GM21515 (cell line): ENCODE data around the gene GLIPR1L2.
"Not testable (repeated sequence)": the region's sequence is repeated elsewhere in the genome, so short reads cannot be mapped to it uniquely, and the experiment has no call there.

ENCODE experiments used
- ATAC-seq: cut with Tn5 transposase; IDR thresholded peaks from one replicate; pipeline ENCODE4 v1.9.1; 2021; ENCODE audit not compliant: unreplicated experiment

GLIPR1L2 gene

GRCh38 chr12:75390899-75391538 is at the start of gene GLIPR1L2:
GLIPR1L2 (plus strand) TSS chr12:75391089; CDS start chr12:75391117, 28 bp downstream.
- ATAC-seq: peak; percentile 97

- no peak for ATAC-seq
Measured at GRCh38 chr12:75341873-75342272, 49.0 kb upstream of the GLIPR1L2 start.

DNA sequence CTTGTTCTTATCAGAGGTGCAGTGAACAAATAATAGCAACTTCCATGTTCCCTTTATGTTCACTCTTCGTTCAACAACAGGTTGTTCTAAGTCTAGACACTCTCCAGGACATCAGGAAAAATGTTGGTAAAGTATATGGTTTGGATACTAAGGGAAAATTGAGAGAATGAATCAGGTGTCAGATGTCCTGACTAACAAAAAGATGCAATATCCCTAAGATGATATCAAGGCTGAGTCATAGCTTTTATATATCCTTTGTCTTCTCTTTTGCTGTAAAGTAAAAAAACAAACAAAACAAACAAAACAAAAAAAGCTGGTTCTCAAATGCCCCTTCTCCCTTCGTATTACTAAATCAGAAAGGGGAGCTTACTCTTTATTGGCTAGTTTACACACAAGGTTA is 45.4 kb upstream of the GLIPR1L2 start:
- ATAC-seq: no peak

DNA sequence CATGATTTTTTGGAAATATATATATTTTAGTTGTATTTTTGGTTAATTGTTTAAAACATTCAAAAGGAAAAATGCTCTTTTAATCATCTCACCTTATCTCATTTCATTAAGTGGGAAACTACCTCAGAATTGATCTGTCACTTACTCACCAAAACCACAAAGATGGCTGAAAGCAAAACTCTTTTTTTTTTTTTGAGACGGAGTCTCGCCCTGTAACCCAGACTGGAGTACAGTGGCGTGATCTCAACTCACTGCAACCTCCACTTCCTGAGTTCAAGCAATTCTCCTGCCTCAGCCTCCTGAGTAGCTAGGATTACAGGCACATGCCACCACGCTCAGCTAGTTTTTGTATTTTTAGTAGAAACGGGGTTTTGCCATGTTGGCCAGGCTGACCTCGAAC is 44.7 kb upstream of the GLIPR1L2 start:
- ATAC-seq: not testable (repeated sequence)

DNA sequence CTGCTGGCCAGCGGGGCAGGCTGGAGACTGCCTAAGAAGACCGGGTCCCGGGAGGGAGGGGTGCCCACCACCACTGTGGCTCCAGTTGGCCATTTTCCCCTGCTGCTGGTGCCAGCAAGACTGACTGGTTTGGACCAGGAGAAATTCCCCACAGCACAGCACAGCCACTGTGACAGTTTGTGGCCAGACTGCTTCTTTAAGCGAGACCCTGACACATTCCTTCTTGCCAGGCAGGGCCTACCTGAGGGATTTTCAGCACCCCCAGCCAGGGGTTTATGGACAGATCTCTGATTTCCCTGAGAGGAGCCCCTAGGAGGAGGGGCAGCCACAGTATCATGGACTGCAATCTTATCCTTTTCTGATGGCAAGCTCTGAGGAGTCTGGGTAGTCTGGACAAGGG is 40.9 kb upstream of the GLIPR1L2 start:
- no peak for ATAC-seq

GRCh38 chr12:75350413-75350812 is 40.5 kb upstream of the GLIPR1L2 start:
- no peak for ATAC-seq

DNA sequence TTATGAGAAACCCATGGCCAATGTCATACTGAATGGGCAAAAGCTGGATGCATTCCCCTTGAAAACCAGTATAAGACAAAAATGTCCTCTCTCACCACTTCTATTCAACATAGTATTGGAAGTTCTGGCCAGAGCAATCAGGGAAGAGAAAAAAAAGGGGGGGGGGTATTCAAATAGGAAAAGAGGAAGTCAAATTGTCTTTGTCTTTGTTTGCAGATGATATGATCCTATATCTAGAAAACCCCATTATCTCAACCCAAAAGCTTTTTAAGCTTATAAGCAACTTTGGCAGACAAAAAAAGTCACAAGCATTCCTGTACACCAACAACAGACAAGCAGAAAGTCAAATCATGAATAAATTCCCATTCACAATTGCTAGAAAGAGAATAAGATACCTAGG is 36.9 kb upstream of the GLIPR1L2 start:
- no peak for ATAC-seq

- no peak for ATAC-seq
Measured at GRCh38 chr12:75360920-75361319, 30.0 kb upstream of the GLIPR1L2 start.

GRCh38 chr12:75361408-75361807 is 29.5 kb upstream of the GLIPR1L2 start:
- ATAC-seq: no peak

GRCh38 chr12:75364919-75365318 is 26.0 kb upstream of the GLIPR1L2 start:
- ATAC-seq: no peak

DNA sequence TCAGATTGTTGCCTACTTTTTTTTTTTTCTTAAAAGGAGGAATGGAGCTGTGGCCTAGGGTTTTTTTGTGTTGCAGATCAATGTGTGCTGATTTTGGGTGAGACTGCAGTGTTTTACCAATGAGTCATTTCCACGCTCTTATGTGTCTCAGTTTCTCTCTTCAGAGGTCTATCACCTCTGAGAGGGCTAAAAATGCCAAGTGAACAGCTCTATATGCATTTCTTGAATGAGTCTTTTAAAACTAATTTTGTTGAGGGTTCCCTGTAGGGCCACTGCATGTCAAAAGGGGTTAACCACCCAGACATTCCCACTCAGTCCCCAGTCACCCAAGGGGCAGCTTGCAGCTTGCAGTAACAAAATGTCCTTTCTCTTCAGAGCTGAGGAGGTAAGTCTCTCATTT is 24.3 kb upstream of the GLIPR1L2 start:
- peak; percentile 62 for ATAC-seq

DNA sequence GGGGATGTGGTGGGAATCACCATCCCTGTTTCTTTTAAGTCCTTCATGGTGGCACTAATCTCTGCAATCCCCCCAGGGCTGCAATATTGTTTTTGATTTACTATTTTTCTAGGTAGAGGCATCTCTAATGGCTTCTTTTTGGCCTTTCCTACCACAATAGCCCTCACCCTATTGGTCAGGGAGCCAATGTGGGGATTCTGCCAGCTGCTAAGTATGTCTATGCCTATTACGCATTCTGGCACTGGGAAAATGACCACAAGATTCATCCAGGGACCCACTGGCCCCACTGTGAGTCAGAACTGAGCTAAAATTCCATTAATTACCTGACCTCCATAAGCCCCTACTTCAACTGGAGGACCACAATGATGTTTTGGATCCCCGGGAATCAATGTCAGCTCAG is 15.9 kb upstream of the GLIPR1L2 start:
- ATAC-seq: no peak

DNA sequence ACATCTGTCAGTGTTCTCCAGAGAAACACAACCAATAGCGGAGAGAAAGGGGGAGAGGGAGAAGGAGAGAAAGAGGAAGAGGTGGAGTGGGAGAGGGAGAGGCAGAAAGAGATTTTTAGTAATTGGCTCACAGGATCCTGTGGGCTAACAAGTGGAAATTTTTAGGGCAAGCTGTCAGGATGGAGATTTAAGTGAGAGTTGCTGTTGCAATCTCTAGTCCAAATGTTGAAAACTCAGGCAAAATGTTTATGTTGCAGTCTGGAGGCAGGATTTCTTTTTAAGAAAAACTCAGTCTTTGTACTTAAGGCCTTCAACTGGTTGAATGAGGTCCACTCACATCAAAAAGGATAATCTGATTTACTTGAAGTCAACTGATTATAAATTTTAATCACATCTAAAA is 12.5 kb upstream of the GLIPR1L2 start:
- ATAC-seq: no peak

DNA sequence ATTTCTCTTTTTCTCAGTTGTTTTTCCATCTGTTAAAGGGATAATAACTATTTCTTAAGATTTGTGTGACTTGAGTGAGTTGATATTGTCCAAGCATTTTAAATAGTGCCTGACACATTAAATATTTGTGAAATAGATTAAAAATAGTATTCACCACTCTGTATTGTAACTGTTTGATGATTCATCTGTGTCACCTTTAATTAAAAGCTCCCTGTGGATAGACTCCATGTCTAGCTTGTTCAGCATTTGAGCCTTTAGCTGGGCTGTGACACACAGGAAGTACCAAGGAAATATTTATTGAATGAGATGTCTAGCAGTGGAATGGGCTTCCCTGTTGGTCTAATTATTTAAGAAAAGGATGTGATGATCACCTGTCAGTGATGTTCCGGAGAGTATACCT is 1.8 kb upstream of the GLIPR1L2 start:
- no peak for ATAC-seq

DNA sequence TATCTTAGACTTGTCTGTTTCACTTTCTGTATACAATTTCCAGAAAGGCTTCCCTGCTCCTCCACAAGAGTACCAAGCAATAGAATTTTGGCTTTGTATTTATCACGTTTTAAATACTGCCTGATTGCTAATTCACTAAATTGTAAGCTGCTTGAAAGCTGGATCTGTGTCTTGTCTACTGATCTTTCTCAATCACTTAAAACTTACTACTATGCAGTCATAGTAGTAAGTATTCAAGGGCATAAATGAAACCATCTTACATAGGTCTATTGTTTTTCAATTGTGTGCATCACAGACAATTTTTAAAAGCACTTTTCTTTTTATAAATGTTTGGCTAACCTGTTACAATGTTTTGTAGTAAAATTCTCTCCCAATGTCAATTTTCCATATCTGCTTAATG is 1.2 kb upstream of the GLIPR1L2 start:
- ATAC-seq: no peak

GRCh38 chr12:75390156-75390898 is 562 bp upstream of the GLIPR1L2 start:
- peak; percentile 7 for ATAC-seq

DNA sequence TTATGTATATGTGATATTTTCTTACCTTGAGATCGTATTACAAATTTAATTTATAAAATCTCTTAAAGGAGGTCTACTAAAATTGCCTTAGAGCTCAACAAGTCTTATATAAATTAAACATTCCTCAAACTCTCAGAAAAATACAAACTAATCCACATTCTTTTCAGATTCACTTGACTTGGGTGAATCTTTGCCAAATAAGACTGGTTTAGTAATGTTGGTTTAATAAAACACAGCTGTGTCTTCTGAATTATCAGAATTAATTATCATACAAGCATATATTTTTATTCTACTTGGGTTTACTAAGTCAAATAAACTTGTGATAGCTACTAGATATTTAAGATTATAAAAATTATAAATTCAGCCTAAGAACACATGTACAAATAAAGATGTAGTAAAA is 13.3 kb downstream of the GLIPR1L2 start:
- ATAC-seq: no peak

- no peak for ATAC-seq
Measured at GRCh38 chr12:75407683-75408082, 16.8 kb downstream of the GLIPR1L2 start.

DNA sequence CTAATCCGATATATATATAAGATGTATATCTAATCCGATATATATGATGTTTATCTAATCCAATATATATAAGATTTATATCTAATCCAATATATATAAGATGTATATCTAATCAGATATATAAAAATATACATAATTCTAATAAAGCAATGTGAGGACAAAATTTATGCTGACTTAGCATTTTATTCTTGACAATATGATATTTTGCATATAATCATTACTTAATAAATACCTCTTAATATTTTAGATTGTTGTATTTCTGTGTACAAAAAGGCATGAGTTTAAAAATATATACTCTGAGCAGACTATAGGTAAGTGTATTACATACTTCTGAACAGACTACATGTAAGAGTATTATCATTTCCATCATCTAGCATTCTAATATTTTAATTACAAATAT is 18.9 kb downstream of the GLIPR1L2 start:
- no peak for ATAC-seq

GRCh38 chr12:75414671-75415070 is 23.8 kb downstream of the GLIPR1L2 start:
- ATAC-seq: no peak

- ATAC-seq: no peak
Measured at GRCh38 chr12:75419841-75420240, 29.0 kb downstream of the GLIPR1L2 start.

DNA sequence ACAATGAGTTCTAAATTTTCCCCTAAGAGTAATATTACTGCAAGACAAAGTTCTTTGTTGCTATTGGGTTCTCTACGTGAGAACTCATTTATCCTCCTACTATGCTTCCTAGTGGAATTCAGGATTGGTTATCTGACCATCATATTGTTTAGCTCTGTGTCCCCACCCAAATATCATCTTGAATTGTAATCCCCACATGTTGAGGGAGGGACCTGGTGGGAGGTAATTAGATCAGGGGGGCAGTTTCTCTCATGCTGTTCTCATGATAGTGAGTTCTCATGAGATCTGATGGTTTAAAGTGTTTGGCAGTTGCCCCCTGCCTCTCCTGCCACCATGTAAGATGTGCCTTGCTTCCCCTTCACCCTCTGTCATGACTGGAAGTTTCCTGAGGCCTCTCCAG is 36.6 kb downstream of the GLIPR1L2 start:
- no peak for ATAC-seq

- no peak for ATAC-seq
Measured at GRCh38 chr12:75428767-75429166, 37.9 kb downstream of the GLIPR1L2 start.
